HEK293 (cell line): ENCODE data around the gene CD96.

ENCODE experiments used
- CTCF ChIA-PET: fragments of 350-600 bp; formaldehyde crosslinking; extraction: SDS; loops from one replicate; lab custom pipeline; 2021; ENCODE audit warnings: antibody characterized with exemption; lab: Yijun Ruan, JAX
- POLR2A ChIA-PET: fragments of 300-600 bp; formaldehyde crosslinking; extraction: SDS; loops from one replicate; lab custom pipeline; 2020; ENCODE audit warnings: antibody characterized with exemption, inconsistent platforms; lab: Yijun Ruan, JAX
- H3K27ac ChIP-seq: fragments of 200-500 bp; sonication (Bioruptor generic); 2 replicates; pipeline ENCODE4 v1.5.1; 2014; ENCODE audit warnings: low read depth, low read length, control low read depth, inconsistent platforms; ENCODE audit errors: extremely low read depth
- H3K36me3 ChIP-seq, 2 experiments: fragments of 200-500 bp in 1 of 2; sonication (Bioruptor generic) in 1 of 2; 1 replicate in 1 of 2; 2 replicates in 1 of 2; pipeline ENCODE4 v1.5.1; 2014 to 2017; ENCODE audit warnings: inconsistent platforms in 2 of 2, low read length in 2 of 2; ENCODE audit not compliant: control insufficient read depth in 2 of 2, insufficient read depth in 1 of 2
- H3K4me1 ChIP-seq: fragments of 200-500 bp; sonication (Bioruptor generic); 2 replicates; pipeline ENCODE4 v1.5.1; 2014; ENCODE audit warnings: mild to moderate bottlenecking, low read length, inconsistent platforms; ENCODE audit not compliant: control insufficient read depth, insufficient read depth
- H3K4me3 ChIP-seq: 2 replicates; pipeline ENCODE4 v1.5.1; 2011; ENCODE audit warnings: low read depth, mild to moderate bottlenecking, control low read depth, low read length, moderate library complexity
- H3K9me3 ChIP-seq: fragments of 200-500 bp; sonication (Bioruptor generic); 2 replicates; pipeline ENCODE4 v1.5.1; 2014; ENCODE audit warnings: low read depth, low read length, inconsistent platforms; ENCODE audit not compliant: control insufficient read depth, insufficient read depth
- ZNF555 ChIP-seq: fragments of 450-650 bp; formaldehyde crosslinking; conservative IDR thresholded peaks from 2 replicates; pipeline ENCODE4 v1.5.1; 2017; ENCODE audit warnings: missing biosample characterization, mild to moderate bottlenecking, missing genetic modification characterization, inconsistent platforms
- TF ChIP-seq, protein P1 (sequence below): fragments of 450-650 bp; formaldehyde crosslinking; IDR thresholded peaks from 2 replicates; pipeline ENCODE4 v1.5.1; 2017; ENCODE audit warnings: missing biosample characterization, missing genetic modification characterization

The CD96 gene

DNA sequence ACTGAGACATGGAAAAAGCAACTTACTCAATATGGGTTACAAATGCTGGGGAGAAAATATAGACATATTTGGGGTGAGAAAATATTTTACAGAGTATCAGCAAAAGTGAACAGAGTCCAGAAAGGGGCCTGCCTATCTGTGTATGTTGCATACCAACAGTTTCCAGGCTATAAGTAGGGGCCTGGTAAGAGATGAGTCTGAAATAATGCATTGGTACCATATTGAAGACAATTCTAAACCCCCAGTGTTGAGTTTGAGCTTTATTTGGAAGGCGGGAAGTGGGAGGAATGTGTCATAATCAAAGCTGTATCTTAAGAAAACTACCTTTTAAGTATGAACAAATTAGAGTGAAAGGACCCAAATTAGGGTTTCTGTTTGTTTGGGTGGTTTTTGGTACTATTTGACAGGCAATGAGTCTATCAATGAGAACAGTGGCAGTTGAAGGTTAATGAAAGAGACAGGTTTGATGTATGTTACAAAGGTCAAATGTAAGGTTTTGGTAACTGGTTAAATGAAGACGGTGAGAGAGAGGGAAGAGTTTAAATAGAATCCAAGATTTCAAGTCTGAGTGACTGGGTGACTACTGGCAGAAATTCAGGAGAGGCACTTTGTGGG, 159.4 kb downstream of the CD96 start:
- ChIA-PET POLR2A (no interaction called here), CTCF (interaction anchor here (0.8 to 2.5 kb wide), 3 partner anchors 10 to 35 kb away, joined by 3 to 15 read pairs (median 4); no protein-coding TSS in a partner anchor)
- no peak for TF ChIP-seq ZNF555
- TF ChIP-seq, protein P1, sequence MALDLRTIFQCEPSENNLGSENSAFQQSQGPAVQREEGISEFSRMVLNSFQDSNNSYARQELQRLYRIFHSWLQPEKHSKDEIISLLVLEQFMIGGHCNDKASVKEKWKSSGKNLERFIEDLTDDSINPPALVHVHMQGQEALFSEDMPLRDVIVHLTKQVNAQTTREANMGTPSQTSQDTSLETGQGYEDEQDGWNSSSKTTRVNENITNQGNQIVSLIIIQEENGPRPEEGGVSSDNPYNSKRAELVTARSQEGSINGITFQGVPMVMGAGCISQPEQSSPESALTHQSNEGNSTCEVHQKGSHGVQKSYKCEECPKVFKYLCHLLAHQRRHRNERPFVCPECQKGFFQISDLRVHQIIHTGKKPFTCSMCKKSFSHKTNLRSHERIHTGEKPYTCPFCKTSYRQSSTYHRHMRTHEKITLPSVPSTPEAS (tag by site-specific recombination), result no peak
- TF ChIP-seq, all 188 proteins: peak for 0

More for the DNA sequence above, 159.4 kb downstream of the CD96 start:
- Histone ChIP-seq H3K4me1 (peaks cover 11% of the 10 kb centered on the region), H3K27ac (no peak overlapping the region), H3K36me3 (no peaks in the 10 kb centered on the region), H3K4me3 (no peak overlapping the region), H3K9me3 (no peaks in the 10 kb centered on the region)
